Tibial nerve (tissue), 4 donors: ENCODE data around the gene OPCML.

Experiments
- EP300 ChIP-seq, 2 donors: sonication (generic); formaldehyde crosslinking; IDR thresholded peaks; one replicate each; pipeline ENCODE4 v1.6.1; 2017; ENCODE audit warnings: antibody characterized with exemption in 2 of 2, mild to moderate bottlenecking in 1 of 2
- TF ChIP-seq, protein P1 (sequence below), 5 experiments: fragments of 200-600 bp in 3 of 5; fragments of 450-650 bp in 2 of 5; sonication (generic) in 3 of 5; IDR thresholded peaks; one replicate each; pipeline ENCODE4 v1.5.1; 2016 to 2019; ENCODE audit warnings: antibody characterized with exemption in 5 of 5, mild to moderate bottlenecking in 3 of 5, moderate library complexity in 2 of 5

GRCh38 chr11:132686886-132687285, 845.4 kb downstream of the OPCML start:
- TF ChIP-seq EP300 (IDR thresholded peaks at IDR 0.05): no peak
- TF ChIP-seq, protein P1, sequence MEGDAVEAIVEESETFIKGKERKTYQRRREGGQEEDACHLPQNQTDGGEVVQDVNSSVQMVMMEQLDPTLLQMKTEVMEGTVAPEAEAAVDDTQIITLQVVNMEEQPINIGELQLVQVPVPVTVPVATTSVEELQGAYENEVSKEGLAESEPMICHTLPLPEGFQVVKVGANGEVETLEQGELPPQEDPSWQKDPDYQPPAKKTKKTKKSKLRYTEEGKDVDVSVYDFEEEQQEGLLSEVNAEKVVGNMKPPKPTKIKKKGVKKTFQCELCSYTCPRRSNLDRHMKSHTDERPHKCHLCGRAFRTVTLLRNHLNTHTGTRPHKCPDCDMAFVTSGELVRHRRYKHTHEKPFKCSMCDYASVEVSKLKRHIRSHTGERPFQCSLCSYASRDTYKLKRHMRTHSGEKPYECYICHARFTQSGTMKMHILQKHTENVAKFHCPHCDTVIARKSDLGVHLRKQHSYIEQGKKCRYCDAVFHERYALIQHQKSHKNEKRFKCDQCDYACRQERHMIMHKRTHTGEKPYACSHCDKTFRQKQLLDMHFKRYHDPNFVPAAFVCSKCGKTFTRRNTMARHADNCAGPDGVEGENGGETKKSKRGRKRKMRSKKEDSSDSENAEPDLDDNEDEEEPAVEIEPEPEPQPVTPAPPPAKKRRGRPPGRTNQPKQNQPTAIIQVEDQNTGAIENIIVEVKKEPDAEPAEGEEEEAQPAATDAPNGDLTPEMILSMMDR (IDR thresholded peaks at IDR 0.05): no peak
